ENCODE measurements around the gene ERH.

DNA sequence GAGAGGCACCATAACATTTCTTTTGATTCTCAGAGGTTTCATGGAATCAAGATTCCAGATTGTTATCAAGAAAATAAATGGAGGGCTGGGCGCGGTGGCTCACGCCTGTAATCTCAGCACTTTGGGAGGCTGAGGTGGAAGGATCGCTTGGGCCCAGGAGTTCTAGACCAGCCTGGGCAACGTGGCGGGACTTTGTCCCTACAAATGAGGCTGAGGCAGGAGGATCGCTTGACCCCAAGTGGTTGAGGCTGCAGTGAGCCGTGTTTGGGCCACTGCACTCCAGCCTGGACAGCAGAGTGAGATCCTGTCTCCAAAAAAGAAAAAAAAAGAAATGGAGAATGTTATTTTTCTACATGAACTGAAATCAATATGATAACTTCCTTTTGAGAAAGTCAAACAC, 1.7 kb upstream of the ERH start:
- TF ChIP-seq EZH2 (IDR thresholded peaks at IDR 0.05; ENCODE audit: borderline replicate concordance, low read depth, low read length, severe bottlenecking), result no peak
- TF ChIP-seq POLR2AphosphoS5 (IDR thresholded peaks at IDR 0.05; ENCODE audit: insufficient read depth, low read depth, low read length), result no peak
- TF ChIP-seq, protein P1, sequence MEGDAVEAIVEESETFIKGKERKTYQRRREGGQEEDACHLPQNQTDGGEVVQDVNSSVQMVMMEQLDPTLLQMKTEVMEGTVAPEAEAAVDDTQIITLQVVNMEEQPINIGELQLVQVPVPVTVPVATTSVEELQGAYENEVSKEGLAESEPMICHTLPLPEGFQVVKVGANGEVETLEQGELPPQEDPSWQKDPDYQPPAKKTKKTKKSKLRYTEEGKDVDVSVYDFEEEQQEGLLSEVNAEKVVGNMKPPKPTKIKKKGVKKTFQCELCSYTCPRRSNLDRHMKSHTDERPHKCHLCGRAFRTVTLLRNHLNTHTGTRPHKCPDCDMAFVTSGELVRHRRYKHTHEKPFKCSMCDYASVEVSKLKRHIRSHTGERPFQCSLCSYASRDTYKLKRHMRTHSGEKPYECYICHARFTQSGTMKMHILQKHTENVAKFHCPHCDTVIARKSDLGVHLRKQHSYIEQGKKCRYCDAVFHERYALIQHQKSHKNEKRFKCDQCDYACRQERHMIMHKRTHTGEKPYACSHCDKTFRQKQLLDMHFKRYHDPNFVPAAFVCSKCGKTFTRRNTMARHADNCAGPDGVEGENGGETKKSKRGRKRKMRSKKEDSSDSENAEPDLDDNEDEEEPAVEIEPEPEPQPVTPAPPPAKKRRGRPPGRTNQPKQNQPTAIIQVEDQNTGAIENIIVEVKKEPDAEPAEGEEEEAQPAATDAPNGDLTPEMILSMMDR (IDR thresholded peaks at IDR 0.05; ENCODE audit: extremely low read depth in 1 of 2, insufficient read depth in 1 of 2, low read depth in 1 of 2, low read length in 2 of 2), result no peak
- TF ChIP-seq MYC (IDR thresholded peaks at IDR 0.05; ENCODE audit: low read depth, low read length), result no peak
- no peak for TF ChIP-seq GATA2 (IDR thresholded peaks at IDR 0.05; ENCODE audit: insufficient read depth, insufficient read length, low read depth, low read length)
- no peak for TF ChIP-seq POLR2A (IDR thresholded peaks at IDR 0.05; ENCODE audit: low read depth, low read length)
- TF ChIP-seq FOS (IDR thresholded peaks at IDR 0.05; ENCODE audit: borderline replicate concordance, insufficient read depth, low read length), result no peak
- TF ChIP-seq, protein P2, sequence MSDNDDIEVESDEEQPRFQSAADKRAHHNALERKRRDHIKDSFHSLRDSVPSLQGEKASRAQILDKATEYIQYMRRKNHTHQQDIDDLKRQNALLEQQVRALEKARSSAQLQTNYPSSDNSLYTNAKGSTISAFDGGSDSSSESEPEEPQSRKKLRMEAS (IDR thresholded peaks at IDR 0.05; ENCODE audit: insufficient read depth, insufficient read length), result no peak
